T-helper 1 cell (primary cell): Measurements from ENCODE around the gene ZNF765.
A peak's percentile ranks its signal among the peaks of the same experiment; 100 is the strongest.
"Not testable (repeated sequence)": the region's sequence is repeated elsewhere in the genome, so short reads cannot be mapped to it uniquely, and the experiment has no call there.

Experiments used
- DNase-seq, 5 donors: peaks; one replicate each; pipeline ENCODE4 v3.0.0-alpha.2; 2012 to 2020
- total RNA-seq, 4 donors: gene quantifications; one replicate each; lab custom pipeline; 2026; lab: John Stamatoyannopoulos, UW

ZNF765 gene
- total RNA-seq: 16.6 to 23.0 (median 18.7) reads per million in 4 donors

DNA sequence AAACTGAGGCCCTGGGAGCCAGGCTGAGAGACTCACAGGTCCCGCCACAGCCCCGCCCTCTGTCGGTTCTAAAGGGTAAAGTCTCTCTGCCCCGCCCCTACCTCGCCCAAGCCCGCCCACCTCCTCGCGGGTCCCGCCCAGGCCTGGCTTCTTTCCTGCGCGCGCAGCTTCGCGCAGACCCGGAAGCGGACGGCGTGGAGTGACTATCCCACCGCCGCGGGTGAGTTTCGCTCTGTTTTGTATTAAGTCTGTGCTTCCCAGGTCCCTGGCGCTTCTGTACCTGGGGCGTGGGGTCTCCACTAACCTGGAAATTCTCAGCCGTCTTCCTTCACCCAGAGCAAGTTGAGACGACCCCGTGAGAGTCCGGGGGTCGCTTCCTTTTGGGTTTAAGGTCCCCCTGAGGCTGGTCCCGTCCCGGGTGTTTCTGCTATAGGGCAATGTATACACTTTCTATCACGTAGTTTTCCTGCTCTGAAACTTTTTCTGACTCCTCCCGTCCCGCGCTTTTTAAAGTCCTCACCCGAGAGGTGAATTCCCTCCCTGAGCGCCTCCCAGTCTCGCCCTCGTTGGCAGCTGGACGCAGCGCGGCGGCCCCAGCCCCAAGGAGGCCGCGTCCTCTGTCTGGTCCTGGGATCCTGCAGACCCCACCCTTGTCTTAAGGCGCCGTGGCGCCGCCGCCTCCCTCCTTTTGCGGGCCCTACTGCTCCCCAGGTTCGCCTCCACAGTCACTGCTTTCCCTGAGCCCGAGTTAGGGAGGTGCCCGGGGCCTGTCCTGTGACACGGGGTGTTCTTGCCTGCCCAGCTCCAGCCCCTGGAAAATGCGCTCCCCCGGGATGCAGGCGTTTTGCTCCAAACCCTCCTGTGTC is at the start of gene ZNF765:
TSS of gene ZNF765 (plus strand) at position 176 of the 866 bp plus-strand sequence. CDS start 2,867 bp downstream, outside the sequence.
- peak; percentile 89 to 96 (median 92) for DNase-seq

GRCh38 chr19:53355739-53356138 is 39.2 kb upstream of the ZNF765 start:
- DNase-seq: no peak

DNA sequence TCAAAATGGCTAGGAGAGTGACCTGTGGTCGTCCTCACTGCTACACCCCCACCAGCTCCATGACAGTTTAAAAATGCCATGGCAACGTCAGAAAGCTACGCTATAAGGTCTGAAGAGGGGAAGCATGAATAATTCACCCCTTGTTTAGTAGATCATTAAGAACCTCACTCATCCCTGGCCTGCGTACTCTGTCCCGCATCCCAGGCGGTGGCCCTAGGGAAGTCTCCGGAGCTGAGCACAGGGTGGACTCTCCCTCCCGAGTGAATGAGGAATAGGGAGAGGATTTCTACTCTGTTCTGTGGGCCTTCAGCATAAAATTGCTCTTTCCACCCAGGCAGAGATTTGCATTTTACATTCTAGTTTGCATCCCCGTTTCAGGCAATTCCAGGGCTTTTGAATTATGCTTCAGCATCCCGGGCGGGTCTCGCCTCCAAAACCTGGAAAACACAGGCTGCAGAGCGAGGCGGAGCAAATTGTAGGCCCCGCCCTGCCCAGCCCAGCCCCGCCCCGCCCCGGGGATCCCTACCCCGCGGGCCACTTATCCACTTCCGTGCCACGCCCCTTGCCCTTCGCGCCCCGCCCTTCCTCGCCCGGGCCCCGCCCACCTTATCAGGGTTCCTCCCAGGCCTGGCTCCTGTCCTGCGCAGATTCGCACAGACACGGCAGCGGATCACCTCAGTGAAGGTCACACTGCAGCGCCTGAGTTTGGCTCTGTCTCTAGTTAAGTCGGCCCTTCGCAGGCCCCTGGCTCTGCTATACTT is 36.9 kb upstream of the ZNF765 start:
- DNase-seq: no peak

GRCh38 chr19:53360056-53360455 is 34.9 kb upstream of the ZNF765 start:
- DNase-seq: not testable (repeated sequence)

GRCh38 chr19:53365134-53365898 is 29.6 kb upstream of the ZNF765 start, which contains the start of gene ZNF525:
Gene ZNF525, plus strand, starts transcription at chr19:53365705. Its CDS starts 6,577 bp downstream, at chr19:53372282.
- DNase-seq: peak; percentile 93 to 96 (median 95)

GRCh38 chr19:53365899-53366493 is 29.0 kb upstream of the ZNF765 start:
- DNase-seq: peak in 2 of 5 donors; percentile 16 to 26

- no peak for DNase-seq
Measured at GRCh38 chr19:53372196-53372595, 22.8 kb upstream of the ZNF765 start.

DNA sequence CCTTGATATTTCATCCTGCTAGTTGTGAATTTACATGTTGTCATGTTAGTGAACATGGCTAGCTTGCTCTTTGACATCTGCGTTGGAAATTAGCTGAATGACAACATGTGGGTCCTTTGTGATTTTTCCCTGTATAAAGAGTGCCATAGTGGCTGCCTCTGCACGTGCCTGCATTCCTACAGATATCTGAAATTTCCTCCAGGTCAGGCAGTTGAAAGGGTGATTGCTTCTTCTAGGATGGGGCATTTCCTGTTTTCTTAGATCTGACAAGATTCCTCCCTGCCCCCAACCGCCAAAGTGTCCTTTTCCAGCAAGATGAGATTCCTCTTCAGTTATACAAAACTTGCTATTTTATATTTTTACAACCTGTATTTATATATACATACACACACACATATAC is 20.7 kb upstream of the ZNF765 start:
- DNase-seq: no peak

GRCh38 chr19:53374743-53375142 is 20.2 kb upstream of the ZNF765 start:
- no peak for DNase-seq

- no peak for DNase-seq
Measured at GRCh38 chr19:53381376-53381775, 13.6 kb upstream of the ZNF765 start.

DNA sequence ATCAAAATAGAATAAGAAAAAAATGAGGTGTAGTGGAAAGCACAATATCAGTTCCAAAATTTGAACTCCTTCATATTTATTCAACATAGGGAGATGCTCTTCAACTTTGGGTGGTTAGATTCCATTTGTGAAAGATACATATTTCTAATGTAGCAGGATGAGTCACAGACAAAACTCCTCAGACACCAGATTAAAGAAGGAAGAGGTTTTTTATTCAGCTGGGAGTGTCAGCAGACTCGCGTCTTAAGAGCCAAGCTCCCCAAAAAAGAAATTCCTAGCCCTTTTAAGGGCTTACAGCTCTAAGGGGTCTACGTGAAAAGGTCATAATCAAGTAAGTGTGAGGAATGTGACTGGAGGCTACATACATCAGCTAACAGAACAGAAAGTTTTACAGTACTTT is 6.8 kb upstream of the ZNF765 start:
- no peak for DNase-seq

GRCh38 chr19:53388904-53389303 is 6.0 kb upstream of the ZNF765 start:
- no peak for DNase-seq

DNA sequence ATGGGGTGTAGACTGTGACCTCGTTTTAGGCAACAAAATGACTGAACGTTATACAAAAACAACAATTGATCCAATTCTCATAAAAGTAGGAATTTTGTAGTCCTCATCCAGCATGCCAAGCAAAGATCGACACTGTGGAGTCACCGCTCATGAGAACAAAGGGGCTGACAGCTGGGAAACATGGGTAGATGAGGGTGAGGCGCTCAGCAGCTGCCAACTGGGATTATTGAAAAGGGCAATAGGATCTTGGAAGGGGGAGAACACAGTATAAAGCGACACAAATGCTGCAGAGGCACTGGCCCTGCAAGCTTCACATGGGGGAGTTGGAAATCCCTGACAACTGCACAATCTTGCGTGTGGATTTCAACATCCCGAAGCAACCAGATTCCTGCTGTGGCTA is 5.4 kb upstream of the ZNF765 start:
- DNase-seq: no peak

DNA sequence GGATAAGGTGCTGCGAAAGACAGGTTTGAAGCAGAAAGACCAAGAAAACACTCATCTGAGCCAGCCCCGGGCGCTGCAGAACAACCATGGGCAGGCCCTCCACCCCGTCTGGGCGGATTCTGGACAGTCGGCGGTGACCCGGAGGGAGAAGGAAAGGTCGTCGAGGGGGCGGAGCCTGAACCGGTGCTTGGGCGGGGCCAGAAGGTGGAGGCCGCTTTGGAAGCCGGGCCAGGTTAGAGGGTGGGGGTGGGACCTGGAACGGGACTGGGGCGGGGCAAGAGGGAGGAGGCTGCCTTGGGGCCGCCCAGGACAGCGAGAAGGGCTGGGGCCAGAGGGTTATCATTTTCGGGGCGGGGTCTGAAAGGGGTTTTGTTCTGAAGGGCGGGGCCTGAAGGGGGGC is 5.0 kb upstream of the ZNF765 start:
- DNase-seq: no peak

DNA sequence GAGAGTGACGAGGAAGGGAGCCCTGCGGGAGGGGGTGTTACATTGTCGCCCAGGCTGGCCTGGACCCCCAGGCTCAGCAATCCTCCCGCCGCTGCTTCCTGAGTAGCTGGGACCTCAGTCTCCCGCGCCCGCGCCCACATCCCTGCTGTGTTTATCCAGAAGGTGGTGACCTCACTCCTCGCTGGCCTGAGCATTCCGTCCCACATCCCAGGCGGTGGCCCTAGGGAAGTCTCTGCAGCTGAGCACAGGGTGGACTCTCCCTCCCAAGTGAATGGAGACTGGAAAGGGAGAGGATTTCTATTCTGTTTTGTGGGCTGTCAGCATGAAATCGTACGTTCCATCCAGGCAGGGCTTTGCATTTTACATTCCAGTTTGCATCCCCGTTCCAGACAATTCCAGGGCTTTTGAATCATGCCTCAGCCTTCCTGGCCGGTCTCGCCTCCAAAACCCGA is 401 bp upstream of the ZNF765 start:
- DNase-seq: no peak

DNA sequence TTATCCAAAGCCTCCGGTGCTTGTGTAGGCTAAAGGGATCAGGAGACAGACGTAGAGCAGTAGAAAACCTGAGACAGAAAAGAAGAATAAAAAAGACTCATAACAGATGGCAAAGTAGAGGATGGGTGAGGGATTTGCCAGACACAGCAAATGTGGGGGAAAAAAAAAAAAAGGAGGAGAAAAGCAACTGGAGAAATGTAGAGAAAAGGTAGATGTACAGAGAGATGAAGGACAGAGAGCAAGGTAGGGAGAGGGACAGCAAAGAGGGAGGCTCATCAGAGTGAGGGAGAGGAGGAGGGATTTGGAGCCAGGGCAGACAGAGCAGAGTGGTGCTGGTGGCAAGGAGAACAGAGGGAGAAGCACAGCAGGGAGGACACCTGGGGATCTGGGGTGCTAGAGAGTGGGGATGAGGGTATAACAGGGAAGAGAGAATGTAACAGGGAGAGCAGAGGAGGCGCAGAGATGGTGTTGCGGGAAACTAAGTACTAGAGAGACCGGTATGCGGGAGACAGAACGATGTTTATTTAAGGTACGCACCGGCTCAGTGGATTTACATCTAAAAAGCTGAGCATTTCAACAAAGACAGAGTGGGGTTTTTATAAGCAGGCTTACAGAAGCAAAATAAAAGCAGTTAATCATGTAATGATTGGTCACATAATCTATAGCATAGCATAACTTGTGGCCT is 1.0 kb downstream of the ZNF765 start:
- not testable (repeated sequence) for DNase-seq

- DNase-seq: no peak
Measured at GRCh38 chr19:53396525-53396868, 1.5 kb downstream of the ZNF765 start.

GRCh38 chr19:53397918-53398317 is 3.0 kb downstream of the ZNF765 start:
- DNase-seq: not testable (repeated sequence)

GRCh38 chr19:53409505-53410204 is 14.7 kb downstream of the ZNF765 start:
- no peak for DNase-seq

- not testable (repeated sequence) for DNase-seq
Measured at GRCh38 chr19:53420520-53421315, 25.8 kb downstream of the ZNF765 start.
